Neural cell (in vitro differentiated cells): ENCODE results near the gene ERICH6.

ENCODE experiments used
- EP300 ChIP-seq: fragments of 450-650 bp; conservative IDR thresholded peaks from 2 replicates; pipeline ENCODE4 v1.6.1; 2014; ENCODE audit warnings: antibody characterized with exemption, mild to moderate bottlenecking, moderate library complexity; ENCODE audit not compliant: poor library complexity, severe bottlenecking
- EZH2 ChIP-seq: fragments of 200-600, 300-800 bp; shearing (Covaris generic), sonication (generic); IDR thresholded peaks from 2 replicates; pipeline ENCODE4 v1.6.1; 2014; ENCODE audit warnings: antibody characterized with exemption, low read length, borderline replicate concordance, mild to moderate bottlenecking; ENCODE audit not compliant: insufficient read depth, poor library complexity, severe bottlenecking
- POLR2AphosphoS5 ChIP-seq: IDR thresholded peaks from 2 replicates; pipeline ENCODE4 v1.6.1; 2012
- RAD21 ChIP-seq: fragments of 450-650 bp; conservative IDR thresholded peaks from 2 replicates; pipeline ENCODE4 v1.6.1; 2014; ENCODE audit warnings: antibody characterized with exemption, mild to moderate bottlenecking, moderate library complexity
- TF ChIP-seq, protein P1 (sequence below): fragments of 450-650 bp; IDR thresholded peaks from 2 replicates; pipeline ENCODE4 v1.5.1; 2014; ENCODE audit warnings: antibody characterized with exemption, mild to moderate bottlenecking, moderate library complexity; ENCODE audit not compliant: poor library complexity, severe bottlenecking

DNA sequence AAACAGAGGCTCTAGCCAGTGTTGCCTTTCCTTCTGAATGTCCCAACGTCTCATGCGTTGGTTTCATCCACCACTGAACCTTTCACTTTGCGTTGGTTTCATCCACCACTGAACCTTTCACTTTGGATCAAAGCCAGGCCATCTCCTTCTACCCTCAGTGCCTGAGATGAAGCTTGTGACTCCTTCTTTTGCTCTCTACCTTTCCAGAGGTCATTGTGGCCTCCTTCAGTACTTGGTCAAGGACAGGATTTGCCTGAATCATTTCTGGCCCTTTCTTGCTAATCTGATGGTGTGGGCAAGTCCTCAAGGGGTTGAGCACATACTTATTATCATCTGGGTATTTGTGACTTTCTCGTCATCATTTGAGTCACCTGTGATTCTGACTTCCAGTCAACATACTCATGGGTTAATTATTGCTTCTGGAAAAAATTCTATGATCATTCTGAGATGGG lies 50.6 kb downstream of the ERICH6 start:
- TF ChIP-seq, protein P1, sequence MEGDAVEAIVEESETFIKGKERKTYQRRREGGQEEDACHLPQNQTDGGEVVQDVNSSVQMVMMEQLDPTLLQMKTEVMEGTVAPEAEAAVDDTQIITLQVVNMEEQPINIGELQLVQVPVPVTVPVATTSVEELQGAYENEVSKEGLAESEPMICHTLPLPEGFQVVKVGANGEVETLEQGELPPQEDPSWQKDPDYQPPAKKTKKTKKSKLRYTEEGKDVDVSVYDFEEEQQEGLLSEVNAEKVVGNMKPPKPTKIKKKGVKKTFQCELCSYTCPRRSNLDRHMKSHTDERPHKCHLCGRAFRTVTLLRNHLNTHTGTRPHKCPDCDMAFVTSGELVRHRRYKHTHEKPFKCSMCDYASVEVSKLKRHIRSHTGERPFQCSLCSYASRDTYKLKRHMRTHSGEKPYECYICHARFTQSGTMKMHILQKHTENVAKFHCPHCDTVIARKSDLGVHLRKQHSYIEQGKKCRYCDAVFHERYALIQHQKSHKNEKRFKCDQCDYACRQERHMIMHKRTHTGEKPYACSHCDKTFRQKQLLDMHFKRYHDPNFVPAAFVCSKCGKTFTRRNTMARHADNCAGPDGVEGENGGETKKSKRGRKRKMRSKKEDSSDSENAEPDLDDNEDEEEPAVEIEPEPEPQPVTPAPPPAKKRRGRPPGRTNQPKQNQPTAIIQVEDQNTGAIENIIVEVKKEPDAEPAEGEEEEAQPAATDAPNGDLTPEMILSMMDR = no peak
- TF ChIP-seq EZH2 = no peak
- no peak for TF ChIP-seq POLR2AphosphoS5
- TF ChIP-seq RAD21 = no peak
- TF ChIP-seq EP300 = no peak
